HepG2 (cell line): ENCODE results near the gene ARL16.

Source experiments
- HIC2 ChIP-seq: sonication (generic); formaldehyde crosslinking; IDR thresholded peaks from 2 replicates; pipeline ENCODE4 v1.9.0; 2022; ENCODE audit warnings: low read depth, missing genetic modification reagents
- JUN ChIP-seq: sonication (generic); formaldehyde crosslinking; IDR thresholded peaks from 2 replicates; pipeline ENCODE4 v1.4.0; 2020; ENCODE audit warnings: mild to moderate bottlenecking, missing genetic modification reagents
- MZF1 ChIP-seq: sonication (generic); formaldehyde crosslinking; IDR thresholded peaks from 2 replicates; pipeline ENCODE4 v1.8.1; 2023; ENCODE audit warnings: mild to moderate bottlenecking, missing genetic modification reagents, borderline replicate concordance
- PHF8 ChIP-seq: sonication (generic); formaldehyde crosslinking; IDR thresholded peaks from 2 replicates; pipeline ENCODE4 v1.5.0; 2020; ENCODE audit warnings: missing genetic modification reagents
- POLR2A ChIP-seq, 2 experiments: IDR thresholded peaks; 2 replicates each; pipeline ENCODE4 v1.6.1; 2011; ENCODE audit warnings: low read depth in 2 of 2, low read length in 2 of 2, mild to moderate bottlenecking in 1 of 2, moderate library complexity in 1 of 2; ENCODE audit not compliant: insufficient read depth in 1 of 2
- SRF ChIP-seq: IDR thresholded peaks from 2 replicates; pipeline ENCODE4 v1.6.1; 2011; ENCODE audit warnings: mild to moderate bottlenecking, low read depth, low read length, moderate library complexity
- TCF12 ChIP-seq, 2 experiments: fragments of 450-650 bp in 1 of 2; sonication (generic) in 1 of 2; formaldehyde crosslinking in 1 of 2; IDR thresholded peaks; 2 replicates each; pipeline versions ENCODE4 v1.6.1 to v1.8.0; 2017 to 2022; ENCODE audit warnings: antibody characterized with exemption in 1 of 2, mild to moderate bottlenecking in 1 of 2, missing genetic modification reagents in 1 of 2, moderate library complexity in 1 of 2

GRCh38 chr17:81648013-81648706, 35.4 kb downstream of the ARL16 start:
- no peak for TF ChIP-seq TCF12 (IDR thresholded peaks at IDR 0.05)
- no peak for TF ChIP-seq TCF12 (CRISPR knock-in tag; IDR thresholded peaks at IDR 0.05)
- TF ChIP-seq POLR2A (IDR thresholded peaks at IDR 0.05; ENCODE audit: insufficient read depth in 1 of 2, low read depth in 2 of 2, low read length in 2 of 2) = no peak
- TF ChIP-seq MZF1 = no peak
- no peak for TF ChIP-seq JUN (CRISPR knock-in tag)
- no peak for TF ChIP-seq PHF8 (CRISPR knock-in tag)
- no peak for TF ChIP-seq SRF
- no peak for TF ChIP-seq HIC2 (CRISPR knock-in tag)
